GM18867 (cell line): ENCODE data around the gene GIMAP8.
"Not testable (repeated sequence)": the region's sequence is repeated elsewhere in the genome, so short reads cannot be mapped to it uniquely, and the experiment has no call there.

ENCODE experiments used
- ATAC-seq: cut with Tn5 transposase; IDR thresholded peaks from one replicate; pipeline ENCODE4 v1.9.1; 2021; ENCODE audit warnings: mild to moderate bottlenecking, moderate library complexity; ENCODE audit not compliant: unreplicated experiment

The GIMAP8 gene

DNA sequence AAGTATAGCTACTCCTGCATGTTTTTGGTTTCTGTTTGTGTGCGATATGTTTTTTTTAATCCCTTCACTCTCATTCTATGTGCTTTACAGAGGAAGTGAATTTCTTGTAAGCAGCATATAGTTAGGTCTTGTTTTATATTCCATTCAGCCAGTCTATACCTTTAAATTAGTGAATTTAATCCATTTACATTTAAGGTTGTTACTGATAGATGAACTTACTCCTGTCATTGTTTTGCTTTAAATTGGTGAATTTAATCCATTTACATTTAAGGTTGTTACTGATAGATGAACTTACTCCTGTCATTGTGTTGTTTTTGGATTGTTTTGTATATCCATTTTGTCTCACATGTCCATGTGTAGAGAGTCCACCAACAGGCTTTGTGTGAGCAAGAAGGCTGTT lies 11.1 kb downstream of the GIMAP8 start:
- no peak for ATAC-seq

DNA sequence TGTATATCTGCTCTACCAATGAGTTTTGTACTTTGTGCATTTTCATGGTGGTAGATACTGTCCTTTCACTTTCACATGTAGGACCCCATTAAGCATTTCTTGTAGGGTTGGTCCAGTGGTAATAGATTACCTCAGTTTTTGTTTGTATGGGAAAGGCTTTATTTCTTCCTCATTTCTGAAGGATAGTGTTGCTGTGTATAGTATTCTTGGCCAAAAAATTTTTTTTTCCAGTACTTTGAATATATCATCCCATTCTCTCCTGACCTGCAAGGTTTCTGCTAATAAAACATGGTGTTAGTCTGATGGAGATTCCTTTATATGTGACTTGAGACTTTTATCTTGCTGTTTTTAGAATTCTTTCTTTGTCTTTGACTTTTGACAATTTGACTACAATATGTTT lies 12.0 kb downstream of the GIMAP8 start:
- no peak for ATAC-seq

DNA sequence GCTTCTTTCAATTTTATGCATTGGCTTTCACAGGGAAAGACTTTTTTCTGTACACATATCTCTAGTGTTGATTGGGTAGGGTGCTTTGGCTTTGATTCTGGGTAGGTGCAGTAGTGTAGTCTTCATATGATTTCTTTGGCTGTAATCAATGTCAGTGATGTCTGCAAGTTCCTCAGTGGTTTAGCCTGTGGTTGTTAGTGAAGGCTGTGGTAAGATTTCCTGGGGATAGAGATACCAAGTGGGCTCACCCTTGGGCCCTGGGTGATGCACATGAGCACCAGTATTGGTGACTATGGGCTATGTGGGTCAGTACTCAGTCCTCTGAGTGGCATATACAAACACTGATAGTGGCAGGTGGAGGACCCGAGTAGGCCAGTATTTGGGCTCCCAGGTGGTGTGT lies 13.0 kb downstream of the GIMAP8 start:
- no peak for ATAC-seq

DNA sequence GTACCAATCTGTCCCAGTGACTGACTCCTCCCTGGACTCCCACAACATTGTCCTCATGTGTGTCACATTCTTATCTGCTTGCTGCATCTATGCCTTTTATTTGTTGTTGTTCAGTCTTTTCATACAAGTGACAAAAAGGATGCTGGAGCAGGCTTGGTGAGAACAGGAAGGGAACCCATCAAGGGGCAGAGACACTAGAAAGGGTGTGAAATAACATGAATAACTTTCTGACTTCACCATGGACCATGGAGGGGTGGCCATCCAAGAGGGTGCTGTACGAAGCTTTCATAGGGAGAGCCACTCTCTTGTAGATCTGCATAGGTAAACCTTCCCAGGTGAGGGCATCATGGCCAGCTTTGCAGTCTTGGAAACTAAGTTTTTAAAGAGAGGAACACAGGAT lies 14.5 kb downstream of the GIMAP8 start:
- no peak for ATAC-seq

DNA sequence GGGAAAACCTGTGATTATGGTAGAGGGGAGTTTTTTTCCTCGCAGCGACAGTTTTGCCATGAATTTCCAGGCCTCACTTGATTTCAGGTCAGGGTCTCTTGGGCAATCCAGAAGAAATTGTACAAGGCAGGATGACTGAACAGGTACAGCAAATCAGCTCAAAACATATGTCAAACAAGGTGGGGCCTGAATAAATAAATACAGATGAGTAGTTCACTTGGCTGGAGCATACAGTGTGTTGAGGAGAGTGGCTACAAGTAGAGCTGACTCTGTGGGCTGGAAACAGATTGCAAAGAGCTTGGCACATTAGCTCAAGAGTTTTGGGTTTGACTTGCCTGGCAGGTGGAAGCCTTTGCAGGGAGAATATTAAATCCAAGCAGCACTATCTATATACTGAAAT lies 15.0 kb downstream of the GIMAP8 start:
- ATAC-seq = no peak

DNA sequence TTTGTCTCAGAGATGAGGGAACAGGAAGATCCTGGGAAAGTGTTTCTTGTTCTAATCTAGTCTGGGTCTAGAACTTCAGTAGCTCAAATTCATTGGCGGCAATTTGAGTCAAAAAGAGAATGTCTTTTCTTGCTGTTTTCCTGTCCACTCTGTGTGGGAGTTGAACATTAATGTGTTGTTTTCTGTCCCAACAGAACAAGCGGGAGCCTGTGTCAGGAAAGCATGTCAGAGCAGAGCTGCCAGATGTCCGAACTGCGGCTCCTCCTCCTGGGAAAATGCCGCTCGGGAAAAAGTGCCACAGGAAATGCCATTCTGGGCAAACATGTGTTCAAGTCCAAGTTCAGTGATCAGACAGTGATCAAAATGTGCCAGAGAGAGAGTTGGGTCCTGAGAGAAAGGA lies 16.0 kb downstream of the GIMAP8 start:
- no peak for ATAC-seq

DNA sequence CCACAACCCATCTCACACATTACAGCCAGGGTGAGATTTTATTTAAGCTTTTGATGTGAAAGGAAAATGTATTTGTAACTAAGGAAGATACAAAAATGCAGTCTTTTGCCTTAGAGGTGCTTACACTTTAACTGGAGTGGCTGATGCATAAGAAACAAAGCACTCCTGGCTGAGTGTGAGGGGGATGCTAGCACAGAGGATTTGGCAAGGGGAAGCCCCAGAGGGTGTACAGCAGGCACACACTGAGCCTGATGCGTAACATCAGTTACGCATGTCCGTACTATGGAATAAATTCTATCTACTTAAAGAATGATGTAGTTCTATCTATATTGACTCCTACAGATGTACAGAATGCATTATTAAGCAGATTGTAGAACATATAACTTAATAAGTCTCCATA lies 17.8 kb downstream of the GIMAP8 start:
- no peak for ATAC-seq

DNA sequence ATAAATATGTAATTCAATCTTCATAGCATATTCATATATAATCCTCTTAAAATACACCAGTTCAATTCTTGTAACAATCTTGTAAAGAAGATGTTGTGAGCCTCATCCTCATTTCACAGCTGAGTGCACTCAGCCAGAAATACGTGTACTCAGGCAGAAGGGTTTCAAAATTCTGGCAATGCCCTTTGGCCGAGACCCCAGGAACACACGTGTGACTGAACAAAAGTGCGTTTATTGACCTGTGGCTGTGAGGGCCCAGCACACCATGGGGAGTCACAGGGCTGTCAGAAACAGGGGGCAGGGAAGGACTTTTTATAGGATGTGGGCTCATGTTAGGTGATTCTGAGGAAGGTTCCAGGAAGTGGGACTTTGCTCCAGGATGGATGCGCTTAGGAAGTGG lies 21.5 kb downstream of the GIMAP8 start:
- no peak for ATAC-seq

DNA sequence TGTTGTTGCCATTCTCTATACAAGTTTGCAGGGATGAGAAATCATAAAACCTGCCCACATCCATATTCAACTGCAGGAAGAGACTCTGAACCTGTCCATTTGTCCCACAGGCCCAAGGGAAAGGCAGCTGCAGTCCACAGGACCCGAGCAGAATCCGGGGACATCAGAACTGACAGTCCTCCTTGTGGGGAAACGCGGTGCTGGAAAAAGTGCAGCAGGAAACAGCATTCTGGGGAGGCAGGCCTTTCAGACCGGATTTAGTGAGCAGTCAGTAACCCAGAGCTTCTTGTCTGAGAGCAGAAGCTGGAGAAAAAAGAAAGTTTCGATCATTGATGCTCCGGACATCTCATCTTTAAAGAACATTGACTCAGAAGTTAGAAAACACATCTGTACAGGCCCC lies 23.5 kb downstream of the GIMAP8 start:
- ATAC-seq = no peak

DNA sequence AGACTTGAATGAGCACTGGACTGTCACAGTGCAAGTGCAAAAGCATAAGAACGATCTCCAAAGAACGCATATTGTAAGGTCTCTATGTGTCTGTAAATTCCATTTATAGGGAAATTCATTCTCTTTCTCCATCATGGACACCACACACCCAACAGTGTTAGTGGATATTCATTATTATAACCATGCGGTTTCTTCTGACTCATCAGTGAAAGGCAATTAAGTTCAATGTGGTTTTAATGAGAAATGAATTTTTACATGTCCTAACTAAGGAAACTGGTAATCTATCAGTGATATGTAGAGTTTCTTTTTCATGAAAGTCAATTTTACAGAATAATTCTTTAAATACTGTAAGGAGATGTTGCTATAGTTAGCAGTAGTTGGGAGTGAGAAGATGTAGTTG lies 25.9 kb downstream of the GIMAP8 start:
- ATAC-seq = no peak

DNA sequence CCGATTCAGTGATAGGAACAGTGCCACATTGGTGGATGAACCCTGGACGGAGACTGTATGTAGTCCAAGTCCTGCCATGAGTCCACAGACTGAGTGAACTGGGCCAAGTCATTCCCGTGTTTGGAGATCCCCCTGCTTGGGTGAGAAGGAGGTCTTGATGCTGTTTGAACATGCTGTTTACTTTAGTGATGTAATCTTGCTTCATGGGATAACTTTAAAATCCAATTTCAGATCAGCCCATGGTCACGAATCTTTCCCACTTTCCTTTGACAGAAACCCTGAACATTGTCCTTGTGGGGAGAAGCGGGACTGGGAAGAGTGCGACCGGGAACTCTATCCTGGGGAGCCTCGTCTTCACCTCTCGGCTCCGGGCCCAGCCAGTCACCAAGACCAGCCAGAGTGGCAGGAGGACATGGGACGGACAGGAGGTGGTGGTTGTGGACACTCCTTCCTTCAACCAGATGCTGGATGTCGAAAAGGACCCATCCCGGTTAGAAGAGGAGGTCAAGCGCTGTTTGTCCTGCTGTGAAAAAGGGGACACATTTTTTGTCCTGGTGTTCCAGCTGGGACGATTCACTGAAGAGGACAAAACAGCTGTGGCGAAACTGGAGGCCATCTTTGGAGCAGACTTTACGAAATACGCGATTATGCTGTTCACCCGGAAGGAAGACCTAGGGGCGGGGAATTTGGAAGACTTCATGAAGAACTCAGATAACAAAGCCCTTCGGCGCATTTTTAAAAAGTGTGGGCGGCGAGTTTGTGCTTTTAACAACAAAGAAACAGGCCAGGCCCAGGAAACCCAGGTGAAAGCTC lies 26.6 kb downstream of the GIMAP8 start:
- ATAC-seq = no peak

DNA sequence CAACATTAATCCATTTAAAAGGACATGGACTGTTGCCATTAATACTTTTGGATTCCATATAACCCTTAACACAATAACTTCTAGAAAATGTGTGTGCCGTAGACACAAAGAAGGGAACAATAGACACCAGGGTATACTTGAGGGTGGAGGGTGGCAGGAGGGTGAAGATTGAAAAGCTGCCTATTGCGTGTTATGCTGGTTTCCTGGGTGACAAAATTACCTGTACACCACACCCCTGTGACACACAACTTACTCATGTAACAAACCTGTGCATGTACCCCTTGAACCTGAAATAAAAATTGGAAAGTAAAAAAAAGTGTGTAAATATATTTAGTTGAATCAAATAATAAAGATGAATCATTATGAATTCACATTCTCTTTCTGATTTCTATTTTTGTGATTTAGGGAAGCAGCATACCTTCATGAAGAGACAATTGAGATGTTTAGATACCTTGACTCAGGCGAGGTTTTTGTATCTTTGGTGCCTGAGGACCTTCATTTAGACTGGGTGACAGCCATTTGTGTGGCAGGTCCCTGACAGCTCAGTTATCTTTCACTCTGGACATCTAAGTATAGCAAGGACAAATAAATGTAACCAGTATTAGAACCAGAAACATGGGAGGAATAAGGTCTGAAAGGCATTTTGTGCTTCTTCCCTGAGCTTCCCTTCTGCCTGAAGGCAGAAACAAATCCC lies 28.7 kb downstream of the GIMAP8 start:
- ATAC-seq = no peak

DNA sequence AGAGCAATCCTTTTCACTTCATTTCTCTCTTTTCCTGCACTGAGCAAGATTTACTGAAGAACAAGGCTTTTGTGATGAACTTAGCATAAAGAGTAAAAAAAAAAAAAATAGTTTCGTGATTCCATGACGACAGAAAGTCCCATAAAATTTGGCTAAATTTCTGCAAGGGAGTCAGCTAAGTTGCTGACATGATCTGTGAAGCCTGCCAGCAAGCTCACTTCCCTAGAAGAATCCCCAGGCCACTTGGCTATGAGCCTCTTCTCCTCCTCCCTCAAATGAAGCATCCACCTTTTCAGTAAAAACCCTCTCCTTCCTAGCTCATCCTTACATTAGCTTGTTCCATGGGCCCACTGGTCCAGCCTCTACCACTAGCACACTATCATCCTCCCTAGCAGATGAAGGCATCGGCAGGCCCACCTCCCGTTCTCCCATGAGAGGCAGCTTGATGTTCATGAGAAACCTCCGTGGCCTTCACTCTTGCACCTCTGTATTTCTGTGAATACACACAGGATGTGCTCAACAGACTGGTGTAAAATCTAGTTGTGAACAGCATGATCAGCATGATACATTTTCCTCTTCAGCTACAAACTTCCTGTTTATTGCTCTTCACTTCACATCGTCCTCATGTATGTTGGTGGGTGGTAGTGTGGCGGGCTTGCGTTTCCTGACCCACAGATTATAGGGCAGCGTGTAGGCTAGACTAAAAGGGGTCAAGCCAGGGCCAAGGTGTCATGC lies 30.9 kb downstream of the GIMAP8 start:
- no peak for ATAC-seq

DNA sequence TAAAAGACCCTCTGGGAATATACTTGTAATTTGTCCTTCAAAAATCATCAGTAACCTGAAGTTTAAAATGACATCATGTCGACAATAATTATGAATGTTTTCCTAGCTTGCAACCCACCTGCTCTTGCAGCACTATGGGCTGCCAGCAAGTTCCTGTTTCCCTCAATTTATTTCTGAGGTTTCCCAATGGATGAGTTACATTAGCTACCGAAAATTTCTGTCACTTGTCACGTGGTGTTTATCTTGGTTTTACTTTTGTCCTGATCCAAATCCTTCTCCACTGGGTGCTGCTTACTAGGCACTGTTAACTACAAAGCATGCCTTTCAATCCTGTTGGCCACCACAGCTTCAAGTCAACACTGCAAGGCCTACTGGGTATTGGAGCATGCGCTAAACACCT lies 31.5 kb downstream of the GIMAP8 start:
- ATAC-seq = no peak

DNA sequence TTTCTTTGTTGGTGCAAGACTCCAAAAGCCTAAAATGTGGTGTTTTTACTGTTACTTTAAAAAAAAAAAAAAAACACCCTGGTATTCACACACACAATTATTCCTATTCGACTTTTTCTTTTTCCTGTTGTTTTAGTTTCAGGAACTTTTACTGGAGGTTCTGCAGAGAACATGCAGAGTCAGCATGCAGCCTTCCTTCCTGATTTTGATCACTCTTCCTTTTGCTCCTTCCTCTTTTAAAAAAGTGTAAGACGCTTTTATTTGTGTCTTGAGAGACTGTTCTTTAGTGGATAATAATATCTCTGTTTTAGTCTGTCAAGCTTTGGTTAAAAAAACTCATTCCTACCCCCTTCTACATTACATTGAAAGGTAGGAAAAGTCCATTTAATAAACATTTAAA lies 33.1 kb downstream of the GIMAP8 start:
- ATAC-seq = not testable (repeated sequence)

DNA sequence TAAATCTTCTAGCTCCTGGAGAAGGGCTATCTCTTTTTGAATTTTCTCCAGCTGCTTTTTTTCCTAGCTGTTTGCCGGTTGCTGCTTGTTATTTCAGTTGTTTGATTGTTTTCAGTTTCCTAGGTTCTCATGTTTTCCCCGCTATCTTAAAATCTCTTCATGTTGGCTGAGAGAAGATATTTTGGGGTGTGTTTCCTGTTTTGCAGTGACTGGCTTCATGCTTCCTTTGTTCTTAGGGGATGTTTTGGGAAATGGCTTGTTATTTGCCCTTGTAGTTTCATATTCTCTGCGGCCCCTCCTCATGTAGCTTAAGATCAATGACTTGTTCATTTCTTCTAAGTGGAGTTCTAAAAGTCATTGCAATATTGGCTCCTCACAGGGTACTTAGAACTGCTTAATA lies 33.6 kb downstream of the GIMAP8 start:
- ATAC-seq = not testable (repeated sequence)

DNA sequence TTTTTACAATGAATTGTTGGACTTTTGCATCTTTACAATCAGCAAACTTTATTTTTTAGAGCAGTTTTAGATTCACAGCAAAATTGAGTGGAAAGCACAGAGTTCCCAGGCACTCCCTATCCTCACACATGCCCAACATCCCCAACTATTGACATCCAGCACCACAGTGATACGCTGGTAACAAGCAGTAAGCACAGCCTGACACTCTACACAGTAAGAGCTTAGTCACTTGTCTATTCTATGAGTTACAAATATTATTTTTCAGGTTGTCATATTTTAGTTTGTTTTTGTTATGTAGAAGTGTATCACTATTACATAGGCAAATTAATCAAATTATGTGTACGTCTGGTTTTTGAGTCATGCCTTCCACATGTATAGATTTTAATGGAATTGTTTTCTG lies 37.2 kb downstream of the GIMAP8 start:
- ATAC-seq = no peak

DNA sequence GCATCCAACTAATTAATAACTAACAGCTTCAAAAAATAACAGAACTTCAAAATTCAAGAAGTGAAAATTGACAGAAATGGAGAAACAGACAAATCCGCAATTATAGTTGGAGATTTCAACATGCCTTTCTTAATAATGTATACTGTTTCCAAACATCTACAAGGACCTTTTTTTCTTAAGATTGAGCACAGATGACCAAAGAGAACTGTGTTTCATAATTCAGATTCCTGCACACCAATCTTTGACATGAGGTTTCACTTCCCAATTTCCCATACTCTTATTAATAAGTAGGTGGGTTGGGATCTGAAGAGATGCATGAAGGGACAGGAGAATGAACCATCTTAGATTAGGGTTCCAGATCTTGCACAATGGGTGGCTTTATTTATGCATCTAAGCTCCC lies 39.4 kb downstream of the GIMAP8 start:
- no peak for ATAC-seq

DNA sequence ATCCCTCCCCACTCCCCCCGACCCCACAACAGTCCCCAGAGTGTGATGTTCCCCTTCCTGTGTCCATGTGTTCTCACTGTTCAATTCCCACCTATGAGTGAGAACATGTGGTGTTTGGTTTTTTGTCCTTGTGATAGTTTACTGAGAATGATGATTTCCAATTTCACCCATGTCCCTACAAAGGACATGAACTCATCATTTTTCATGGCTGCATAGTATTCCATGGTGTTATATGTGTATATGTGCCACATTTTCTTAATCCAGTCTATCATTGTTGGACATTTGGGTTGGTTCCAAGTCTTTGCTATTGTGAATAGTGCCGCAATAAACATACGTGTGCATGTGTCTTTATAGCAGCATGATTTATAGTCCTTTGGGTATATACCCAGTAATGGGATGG lies 43.0 kb downstream of the GIMAP8 start:
- not testable (repeated sequence) for ATAC-seq

DNA sequence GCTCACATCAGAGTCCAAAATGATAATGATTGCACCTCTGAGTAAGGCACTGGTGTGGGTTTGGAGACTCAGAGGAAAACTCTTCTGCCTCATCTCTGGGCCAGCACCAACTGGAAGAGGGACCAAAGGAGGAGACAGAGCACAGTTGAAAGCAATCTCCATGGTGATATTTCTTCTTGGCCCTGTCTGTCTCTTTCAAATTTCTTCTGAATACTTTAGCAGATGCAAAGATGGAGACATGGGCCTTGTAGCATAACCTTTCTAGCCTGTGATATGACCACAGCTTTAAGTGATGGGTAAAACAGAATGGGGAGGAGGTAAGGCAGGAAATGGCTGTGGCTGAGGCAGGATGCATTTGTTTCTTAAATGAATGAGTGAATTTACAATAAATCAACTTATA lies 52.1 kb downstream of the GIMAP8 start:
- ATAC-seq = no peak

DNA sequence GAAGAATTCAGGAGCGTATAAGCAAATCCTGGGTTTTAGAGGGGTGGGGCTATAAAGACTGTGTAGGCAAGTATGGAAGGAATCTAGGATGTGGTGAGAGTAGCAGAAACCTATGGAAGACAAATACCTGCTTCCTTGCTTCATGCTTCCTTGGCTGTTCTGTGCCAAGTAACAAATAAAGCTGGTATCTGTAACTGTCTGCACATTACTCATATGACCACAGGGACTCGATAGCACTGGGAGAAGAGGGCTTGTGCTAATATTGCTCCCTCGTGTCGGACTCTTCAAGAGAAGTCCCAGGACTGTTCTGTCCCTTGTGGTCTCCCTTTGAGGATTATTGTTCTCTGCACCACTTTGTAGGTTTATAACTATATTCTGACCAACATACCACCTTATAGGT lies 52.7 kb downstream of the GIMAP8 start:
- no peak for ATAC-seq

DNA sequence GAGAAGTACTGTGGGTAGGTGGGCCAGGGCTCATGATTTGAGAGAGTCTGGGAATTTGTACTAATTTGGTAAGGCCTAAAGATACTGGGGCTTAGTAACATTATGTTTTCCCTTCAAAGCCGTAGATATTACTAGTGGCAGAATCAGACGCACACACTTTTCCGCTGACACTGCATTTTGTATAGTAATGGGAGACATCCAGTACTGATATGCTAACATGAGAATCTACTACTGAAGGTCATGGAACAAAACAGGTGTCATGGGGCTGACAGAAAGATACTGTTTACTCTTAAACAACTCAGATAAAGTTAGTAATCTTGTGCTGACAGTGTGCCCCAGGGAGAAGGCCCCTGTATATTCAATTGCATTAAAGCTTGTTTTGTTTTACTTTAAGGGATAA lies 53.2 kb downstream of the GIMAP8 start:
- ATAC-seq = no peak
